OCI-LY1 (cell line): Measurements from ENCODE around the gene SS18L1.

Experiments
- H2AFZ ChIP-seq: fragments of 200-600 bp; sonication (generic), shearing (Covaris generic); 2 replicates; pipeline ENCODE4 v1.6.0; 2014; ENCODE audit warnings: antibody characterized with exemption, mild to moderate bottlenecking, low read length
- H3F3A ChIP-seq: fragments of 200-600 bp; sonication (generic), shearing (Covaris generic); 2 replicates; pipeline ENCODE4 v1.6.0; 2014; ENCODE audit warnings: mild to moderate bottlenecking, antibody characterized with exemption, low read length, moderate library complexity; ENCODE audit not compliant: insufficient read depth
- H3K27ac ChIP-seq: fragments of 200-600 bp; sonication (generic); 2 replicates; pipeline ENCODE4 v1.5.1; 2014; ENCODE audit warnings: low read length, mixed run types, mild to moderate bottlenecking, low read depth; ENCODE audit not compliant: poor library complexity, severe bottlenecking
- H3K27me3 ChIP-seq: fragments of 200-600 bp; sonication (generic); 2 replicates; pipeline ENCODE4 v1.6.0; 2014; ENCODE audit warnings: antibody characterized with exemption, mild to moderate bottlenecking, low read length, moderate library complexity; ENCODE audit not compliant: insufficient read depth
- H3K36me3 ChIP-seq: fragments of 200-600 bp; sonication (generic); 2 replicates; pipeline ENCODE4 v1.6.1; 2014; ENCODE audit warnings: mild to moderate bottlenecking, antibody characterized with exemption, low read length, moderate library complexity, mixed read lengths; ENCODE audit not compliant: insufficient read depth
- H3K4me1 ChIP-seq: fragments of 200-600 bp; sonication (generic); 2 replicates; pipeline ENCODE4 v1.5.1; 2014; ENCODE audit warnings: mild to moderate bottlenecking, low read length, moderate library complexity; ENCODE audit not compliant: insufficient read depth, severe bottlenecking
- H3K4me2 ChIP-seq: fragments of 200-600 bp; sonication (generic), shearing (Covaris generic); 2 replicates; pipeline ENCODE4 v1.6.1; 2014; ENCODE audit warnings: low read length
- H3K4me3 ChIP-seq: fragments of 200-600 bp; sonication (generic); 2 replicates; pipeline ENCODE4 v1.5.1; 2014; ENCODE audit warnings: low read length, low read depth, mild to moderate bottlenecking, mixed read lengths; ENCODE audit not compliant: poor library complexity, severe bottlenecking
- H3K79me2 ChIP-seq: fragments of 200-600 bp; shearing (Covaris generic); 2 replicates; pipeline ENCODE4 v1.6.1; 2016; ENCODE audit warnings: mixed run types, low read length, mixed read lengths; ENCODE audit not compliant: insufficient read depth
- H3K9ac ChIP-seq: fragments of 200-600 bp; sonication (generic), shearing (Covaris generic); 2 replicates; pipeline ENCODE4 v1.6.1; 2014; ENCODE audit warnings: mild to moderate bottlenecking, low read length, mixed read lengths
- H3K9me2 ChIP-seq: fragments of 200-600 bp; sonication (generic), shearing (Covaris generic); 2 replicates; pipeline ENCODE4 v1.6.1; 2014; ENCODE audit warnings: low read depth, mild to moderate bottlenecking, low read length, mixed read lengths
- H3K9me3 ChIP-seq: fragments of 200-600 bp; shearing (Covaris generic); 2 replicates; pipeline ENCODE4 v1.6.1; 2014; ENCODE audit warnings: low read length, mixed read lengths
- H4K20me1 ChIP-seq: fragments of 200-600 bp; sonication (generic), shearing (Covaris generic); 2 replicates; pipeline ENCODE4 v1.6.0; 2016; ENCODE audit warnings: mild to moderate bottlenecking, low read length; ENCODE audit not compliant: insufficient read depth
- CTCF ChIP-seq: fragments of 200-600 bp; sonication (generic), shearing (Covaris generic); IDR thresholded peaks from 2 replicates; pipeline ENCODE4 v1.5.1; 2017; ENCODE audit warnings: mild to moderate bottlenecking, antibody characterized with exemption, low read length, moderate library complexity, mixed read lengths
- EZH2 ChIP-seq: fragments of 200-600 bp; sonication (generic), shearing (Covaris generic); IDR thresholded peaks from 2 replicates; pipeline ENCODE4 v1.8.0; 2017; ENCODE audit warnings: borderline replicate concordance, mixed run types, mild to moderate bottlenecking, antibody characterized with exemption, low read length, moderate library complexity, mixed read lengths

SS18L1 gene

GRCh38 chr20:62208061-62208794 is 64.7 kb downstream of the SS18L1 start:
- no peaks in the 10 kb centered on the region for H3K9me2 ChIP-seq
- no peak overlapping the region for H3K9ac ChIP-seq
- no peak overlapping the region for H3K27ac ChIP-seq
- H3K9me3 ChIP-seq, result no peaks in the 10 kb centered on the region
- H3K4me3 ChIP-seq, result no peak overlapping the region
- no peak for TF ChIP-seq EZH2
- no peak for TF ChIP-seq CTCF
- no peaks in the 10 kb centered on the region for H3K36me3 ChIP-seq
- H3K79me2 ChIP-seq, result no peaks in the 10 kb centered on the region
- no peaks in the 10 kb centered on the region for H3F3A ChIP-seq
- no peaks in the 10 kb centered on the region for H3K4me1 ChIP-seq
- H3K27me3 ChIP-seq, result no peaks in the 10 kb centered on the region
- H3K4me2 ChIP-seq, result no peak overlapping the region
- no peak overlapping the region for H2AFZ ChIP-seq
- H4K20me1 ChIP-seq, result no peaks in the 10 kb centered on the region

- Histone ChIP-seq H3K9me2 (no peaks in the 10 kb centered on the region), H3K4me1 (no peaks in the 10 kb centered on the region), H3F3A (no peaks in the 10 kb centered on the region), H3K4me3 (no peak overlapping the region), H3K36me3 (no peaks in the 10 kb centered on the region), H3K79me2 (no peaks in the 10 kb centered on the region), H4K20me1 (no peaks in the 10 kb centered on the region), H3K9ac (no peak overlapping the region), H2AFZ (no peak overlapping the region), H3K27ac (no peak overlapping the region), H3K27me3 (no peaks in the 10 kb centered on the region), H3K9me3 (no peaks in the 10 kb centered on the region), H3K4me2 (no peak overlapping the region)
- TF ChIP-seq EZH2 (no peak), CTCF (peak; percentile 30)
These were observed 65.5 kb downstream of the SS18L1 start for GRCh38 chr20:62208795-62209755.

- Histone ChIP-seq H3K79me2 (no peaks in the 10 kb centered on the region), H3K4me1 (no peaks in the 10 kb centered on the region), H3K9me3 (no peaks in the 10 kb centered on the region), H3K4me2 (no peak overlapping the region), H2AFZ (no peak overlapping the region), H3F3A (no peaks in the 10 kb centered on the region), H3K9ac (no peak overlapping the region), H3K9me2 (no peaks in the 10 kb centered on the region), H4K20me1 (no peaks in the 10 kb centered on the region), H3K27ac (no peak overlapping the region), H3K27me3 (no peaks in the 10 kb centered on the region), H3K4me3 (no peak overlapping the region), H3K36me3 (no peaks in the 10 kb centered on the region)
- TF ChIP-seq EZH2, result no peak
These were observed 66.4 kb downstream of the SS18L1 start for GRCh38 chr20:62209850-62210495.
